Gastroesophageal sphincter (tissue), 3 donors: ENCODE data around the gene ADAM23.

Experiments used
- POLR2A ChIP-seq, 2 donors: fragments of 450-650 bp; IDR thresholded peaks; one replicate each; pipeline ENCODE4 v1.6.1; 2017; ENCODE audit warnings: antibody characterized with exemption in 2 of 2, mild to moderate bottlenecking in 2 of 2, moderate library complexity in 1 of 2
- TF ChIP-seq, protein P1 (sequence below), 4 experiments: fragments of 200-600 bp in 2 of 4; fragments of 450-650 bp in 2 of 4; sonication (generic) in 1 of 4; IDR thresholded peaks; one replicate each; pipeline ENCODE4 v1.5.1; 2017 to 2019; ENCODE audit warnings: antibody characterized with exemption in 4 of 4, mild to moderate bottlenecking in 2 of 4, moderate library complexity in 2 of 4

DNA sequence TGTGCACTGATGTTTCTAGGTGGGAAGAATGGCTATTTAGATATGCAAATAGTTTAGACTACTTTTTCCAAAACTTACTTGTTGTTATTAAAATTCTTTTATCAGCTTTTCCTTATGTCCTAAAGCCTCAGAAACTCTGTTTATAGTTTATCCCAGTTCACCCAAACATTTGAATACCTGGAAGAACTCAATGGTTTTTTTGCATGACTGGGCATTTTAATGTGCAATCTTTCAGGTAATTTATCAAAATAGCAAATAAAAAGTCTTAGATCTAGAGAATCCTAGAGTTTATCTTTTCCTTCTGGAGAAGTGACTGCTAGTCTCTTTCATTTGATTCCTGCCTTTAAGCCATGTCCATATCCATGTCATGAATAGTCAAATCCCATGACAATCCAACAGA, 9.6 kb upstream of the ADAM23 start:
- TF ChIP-seq, protein P1, sequence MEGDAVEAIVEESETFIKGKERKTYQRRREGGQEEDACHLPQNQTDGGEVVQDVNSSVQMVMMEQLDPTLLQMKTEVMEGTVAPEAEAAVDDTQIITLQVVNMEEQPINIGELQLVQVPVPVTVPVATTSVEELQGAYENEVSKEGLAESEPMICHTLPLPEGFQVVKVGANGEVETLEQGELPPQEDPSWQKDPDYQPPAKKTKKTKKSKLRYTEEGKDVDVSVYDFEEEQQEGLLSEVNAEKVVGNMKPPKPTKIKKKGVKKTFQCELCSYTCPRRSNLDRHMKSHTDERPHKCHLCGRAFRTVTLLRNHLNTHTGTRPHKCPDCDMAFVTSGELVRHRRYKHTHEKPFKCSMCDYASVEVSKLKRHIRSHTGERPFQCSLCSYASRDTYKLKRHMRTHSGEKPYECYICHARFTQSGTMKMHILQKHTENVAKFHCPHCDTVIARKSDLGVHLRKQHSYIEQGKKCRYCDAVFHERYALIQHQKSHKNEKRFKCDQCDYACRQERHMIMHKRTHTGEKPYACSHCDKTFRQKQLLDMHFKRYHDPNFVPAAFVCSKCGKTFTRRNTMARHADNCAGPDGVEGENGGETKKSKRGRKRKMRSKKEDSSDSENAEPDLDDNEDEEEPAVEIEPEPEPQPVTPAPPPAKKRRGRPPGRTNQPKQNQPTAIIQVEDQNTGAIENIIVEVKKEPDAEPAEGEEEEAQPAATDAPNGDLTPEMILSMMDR (IDR thresholded peaks at IDR 0.05): no peak
- TF ChIP-seq POLR2A (IDR thresholded peaks at IDR 0.05): no peak
